ENCODE measurements around the gene HELLS.

The HELLS gene

DNA sequence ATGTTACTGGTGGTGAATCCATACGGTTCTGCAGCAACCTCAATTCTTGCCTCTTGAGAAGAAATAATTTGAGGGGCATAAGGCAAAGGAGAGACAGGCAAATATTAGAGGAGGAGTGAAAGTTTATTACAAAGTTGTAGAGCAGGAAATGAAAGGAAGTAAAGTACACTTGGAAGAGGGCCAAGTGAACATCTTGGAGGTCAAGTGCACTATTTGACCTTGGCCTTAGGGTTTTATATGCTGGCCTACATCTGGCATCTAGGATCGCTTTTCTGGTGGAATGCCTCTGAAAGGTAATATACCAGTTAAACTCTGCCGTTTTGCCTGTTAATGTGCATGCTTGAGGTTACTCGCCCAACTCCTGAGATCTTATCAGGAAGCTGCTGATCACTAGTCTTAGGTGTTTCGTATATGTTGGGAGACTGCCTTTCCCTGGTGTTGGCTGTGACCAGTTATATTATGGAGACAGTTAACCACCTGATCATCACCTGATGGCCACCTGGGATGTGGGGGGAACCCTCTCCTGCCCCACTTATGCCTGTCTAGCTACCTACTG, 71.9 kb downstream of the HELLS start:
- no peaks in the 10 kb centered on the region for H3K79me2 ChIP-seq (ENCODE audit: insufficient read depth, low read depth)
- H3K36me3 ChIP-seq (ENCODE audit: insufficient read depth) = no peaks in the 10 kb centered on the region
- H3K27ac ChIP-seq = no peak overlapping the region
- no peak overlapping the region for H2AFZ ChIP-seq (ENCODE audit: low read depth)
- no peak for TF ChIP-seq CTCF (conservative IDR thresholded peaks at IDR 0.05; ENCODE audit: low read depth, low read length)
- no peak overlapping the region for H3K4me3 ChIP-seq (IDR thresholded peaks at IDR 0.05; ENCODE audit: insufficient read depth, low read depth, low read length)
- no peak overlapping the region for H3K4me2 ChIP-seq
- H3K9ac ChIP-seq = no peak overlapping the region
- no peaks in the 10 kb centered on the region for H4K20me1 ChIP-seq (ENCODE audit: insufficient read depth)
- H3K4me1 ChIP-seq (ENCODE audit: low read depth, poor library complexity, severe bottlenecking) = no peaks in the 10 kb centered on the region
- H3K27me3 ChIP-seq (ENCODE audit: insufficient read depth, low read depth) = no peaks in the 10 kb centered on the region

GRCh38 chr10:94622666-94623205, 77.1 kb downstream of the HELLS start:
- Histone ChIP-seq H2AFZ (ENCODE audit: low read depth) (no peak overlapping the region), H3K4me3 (IDR thresholded peaks at IDR 0.05; ENCODE audit: insufficient read depth, low read depth, low read length) (no peak overlapping the region), H3K79me2 (ENCODE audit: insufficient read depth, low read depth) (no peaks in the 10 kb centered on the region), H3K9ac (no peak overlapping the region), H3K27ac (no peak overlapping the region), H3K36me3 (ENCODE audit: insufficient read depth) (no peaks in the 10 kb centered on the region), H3K4me1 (ENCODE audit: low read depth, poor library complexity, severe bottlenecking) (no peaks in the 10 kb centered on the region), H3K27me3 (ENCODE audit: insufficient read depth, low read depth) (no peaks in the 10 kb centered on the region), H3K4me2 (no peak overlapping the region), H4K20me1 (ENCODE audit: insufficient read depth) (no peaks in the 10 kb centered on the region)
- TF ChIP-seq CTCF (conservative IDR thresholded peaks at IDR 0.05; ENCODE audit: low read depth, low read length) = no peak

DNA sequence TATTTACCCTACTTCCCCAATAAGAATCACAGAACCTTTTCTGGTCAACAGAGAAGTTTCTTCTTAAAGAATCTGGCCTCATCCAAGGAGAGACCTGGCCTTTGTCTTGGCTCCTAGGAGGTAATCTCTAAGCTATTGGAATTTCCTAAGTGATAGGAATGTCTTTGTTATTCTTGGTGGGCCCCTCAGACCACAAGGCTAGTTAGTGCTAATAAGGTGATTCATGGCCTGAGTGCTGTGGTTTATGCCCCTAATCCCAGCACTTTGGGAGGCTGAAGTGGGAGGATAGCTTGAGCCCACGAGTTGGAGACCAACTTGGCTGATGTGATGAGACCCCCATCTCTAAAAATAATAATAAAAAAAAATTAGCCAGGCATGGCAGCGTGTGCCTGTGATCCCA, 78.0 kb downstream of the HELLS start:
- no peaks in the 10 kb centered on the region for H3K27me3 ChIP-seq (ENCODE audit: insufficient read depth, low read depth)
- no peak overlapping the region for H3K4me3 ChIP-seq (IDR thresholded peaks at IDR 0.05; ENCODE audit: insufficient read depth, low read depth, low read length)
- H3K4me1 ChIP-seq (ENCODE audit: low read depth, poor library complexity, severe bottlenecking) = no peaks in the 10 kb centered on the region
- no peak overlapping the region for H2AFZ ChIP-seq (ENCODE audit: low read depth)
- no peaks in the 10 kb centered on the region for H3K36me3 ChIP-seq (ENCODE audit: insufficient read depth)
- H3K79me2 ChIP-seq (ENCODE audit: insufficient read depth, low read depth) = no peaks in the 10 kb centered on the region
- H4K20me1 ChIP-seq (ENCODE audit: insufficient read depth) = no peaks in the 10 kb centered on the region
- H3K27ac ChIP-seq = no peak overlapping the region
- no peak overlapping the region for H3K4me2 ChIP-seq
- H3K9ac ChIP-seq = no peak overlapping the region
- TF ChIP-seq CTCF (conservative IDR thresholded peaks at IDR 0.05; ENCODE audit: low read depth, low read length) = no peak

GRCh38 chr10:94626476-94626875, 80.9 kb downstream of the HELLS start:
- no peak for TF ChIP-seq CTCF (conservative IDR thresholded peaks at IDR 0.05; ENCODE audit: low read depth, low read length)
- no peaks in the 10 kb centered on the region for H3K79me2 ChIP-seq (ENCODE audit: insufficient read depth, low read depth)
- no peaks in the 10 kb centered on the region for H3K36me3 ChIP-seq (ENCODE audit: insufficient read depth)
- H3K27me3 ChIP-seq (ENCODE audit: insufficient read depth, low read depth) = no peaks in the 10 kb centered on the region
- H3K4me3 ChIP-seq (IDR thresholded peaks at IDR 0.05; ENCODE audit: insufficient read depth, low read depth, low read length) = no peak overlapping the region
- H2AFZ ChIP-seq (ENCODE audit: low read depth) = no peak overlapping the region
- no peaks in the 10 kb centered on the region for H3K4me1 ChIP-seq (ENCODE audit: low read depth, poor library complexity, severe bottlenecking)
- no peak overlapping the region for H3K9ac ChIP-seq
- no peak overlapping the region for H3K27ac ChIP-seq
- H3K4me2 ChIP-seq = no peak overlapping the region
- no peaks in the 10 kb centered on the region for H4K20me1 ChIP-seq (ENCODE audit: insufficient read depth)

Measured in KMS-11 (cell line).